Airway epithelial cell (primary cell): ENCODE measurements around the gene DNAJB4. TPM values are rescaled to one million over a fixed set of nuclear protein-coding genes. Genes with fewer than 3 reads are reported as not detected.

Source experiments
- total RNA-seq: library from RNA; depleted of rRNA; stranded (reverse); fragments of >200 nt; gene quantifications from 2 replicates; pipeline ENCODE4 v1.2.3, GENCODE V29; 2015

The DNAJB4 gene
- 11.5 and 17.8 TPM in 2 replicates for total RNA-seq

GRCh38 chr1:78004719-78005447 is at the start of gene DNAJB4:
Gene DNAJB4, plus strand, starts transcription at chr1:78004939. Its CDS starts 172 bp downstream, at chr1:78005111.

GRCh38 chr1:77978969-77979876 is 25.5 kb upstream of the DNAJB4 start, which contains the start of gene FUBP1:
Gene FUBP1, minus strand, starts transcription at chr1:77979072. Its CDS starts 68 bp downstream, at chr1:77979004.

DNA sequence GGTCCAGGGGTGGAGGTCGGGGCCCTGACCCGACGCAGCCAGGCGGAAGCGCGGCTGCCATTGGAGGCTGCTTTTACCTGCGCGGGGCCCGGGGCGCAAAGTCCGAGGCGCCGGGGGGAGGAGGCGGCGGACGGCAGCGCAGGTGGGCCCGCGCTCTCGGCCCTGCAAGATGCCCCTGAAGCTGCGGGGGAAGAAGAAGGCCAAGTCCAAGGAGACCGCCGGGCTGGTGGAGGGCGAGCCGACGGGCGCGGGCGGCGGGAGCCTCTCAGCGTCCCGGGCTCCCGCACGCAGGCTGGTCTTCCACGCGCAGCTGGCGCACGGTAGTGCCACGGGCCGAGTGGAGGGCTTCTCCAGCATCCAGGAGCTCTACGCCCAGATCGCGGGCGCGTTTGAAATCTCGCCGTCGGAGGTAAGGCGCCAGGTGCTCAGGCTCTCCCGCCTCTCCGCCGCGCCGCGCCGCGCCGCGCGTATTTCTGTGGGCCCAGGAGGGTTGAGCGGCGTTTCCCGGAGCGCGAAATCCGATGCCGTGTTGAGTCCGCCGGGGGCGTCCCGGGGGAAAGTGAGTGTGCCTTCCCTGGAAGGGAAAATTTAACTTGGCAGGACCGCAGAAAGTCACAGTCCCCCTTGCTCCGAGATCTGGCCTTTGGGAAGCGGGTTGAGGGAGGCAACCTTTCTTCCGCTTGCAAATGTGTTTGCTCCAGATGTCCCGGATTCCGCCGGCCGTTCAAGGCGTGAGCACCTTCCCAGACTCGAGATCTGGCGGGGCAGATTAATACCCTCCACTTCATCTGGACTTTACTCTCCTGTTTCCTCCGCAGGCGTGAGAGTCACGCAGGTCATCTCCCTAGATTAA is 41.4 kb downstream of the DNAJB4 start, which contains the start of gene GIPC2:
Gene GIPC2, plus strand, starts transcription at position 41 of the 853 bp plus-strand sequence. Its CDS starts 129 bp downstream, at position 170.

Other genes with a start within 250 kb of the DNAJB4 start
- gene USP33, start 245.1 kb upstream of the DNAJB4 start, total RNA-seq = 28.1 and 28.2 TPM in 2 replicates
- gene MIGA1, start 225.3 kb upstream of the DNAJB4 start, total RNA-seq = 5.7 and 9.2 TPM in 2 replicates
- 1.1 and 2.2 TPM in 2 replicates for gene NEXN, start 116.3 kb upstream of the DNAJB4 start, total RNA-seq
- gene FUBP1, start 25.9 kb upstream of the DNAJB4 start, total RNA-seq = 59.5 and 87.2 TPM in 2 replicates
- gene GIPC2, start 41.0 kb downstream of the DNAJB4 start, total RNA-seq = 0.09 and 0.14 TPM in 2 replicates